Esophagus squamous epithelium (tissue), 5 donors: ENCODE results near the gene SRF. TPM values are rescaled to one million over a fixed set of nuclear protein-coding genes. Genes with fewer than 3 reads are reported as not detected.

ENCODE experiments used
- DNase-seq: peaks from one replicate; lab custom pipeline; 2025; lab: John Stamatoyannopoulos, UW
- H3K27ac ChIP-seq, 4 donors: fragments of 200-600 bp; sonication (generic); one replicate each; pipeline ENCODE4 v1.5.1; 2016 to 2019; ENCODE audit warnings: mild to moderate bottlenecking in 1 of 4
- H3K27me3 ChIP-seq, 4 donors: fragments of 200-600 bp; sonication (generic); 1 replicate in 3 of 4; 2 replicates in 1 of 4; pipeline versions ENCODE4 v1.5.1 to v1.6.0; 2017 to 2021; ENCODE audit warnings: antibody characterized with exemption in 1 of 4
- H3K36me3 ChIP-seq, 3 donors: fragments of 200-600 bp; sonication (generic); one replicate each; pipeline ENCODE4 v1.5.1; 2016 to 2019
- H3K4me1 ChIP-seq, 3 donors: fragments of 200-600 bp; sonication (generic); one replicate each; pipeline ENCODE4 v1.5.1; 2017 to 2019
- H3K4me3 ChIP-seq, 4 donors: fragments of 200-600 bp; sonication (generic); 1 replicate in 3 of 4; 2 replicates in 1 of 4; pipeline ENCODE4 v1.5.1; 2016 to 2019; ENCODE audit warnings: mild to moderate bottlenecking in 2 of 4, moderate library complexity in 1 of 4
- H3K9me3 ChIP-seq, 3 donors: fragments of 200-600 bp; sonication (generic); one replicate each; pipeline ENCODE4 v1.5.1; 2016 to 2019
- CTCF ChIP-seq, 6 experiments: fragments of 450-650 bp in 4 of 6; fragments of 200-600 bp in 2 of 6; sonication (generic) in 2 of 6; IDR thresholded peaks; one replicate each; pipeline ENCODE4 v1.5.1; 2016 to 2019; ENCODE audit warnings: antibody characterized with exemption in 6 of 6, mild to moderate bottlenecking in 4 of 6, moderate library complexity in 4 of 6
- POLR2A ChIP-seq, 4 donors: fragments of 450-650 bp; IDR thresholded peaks; one replicate each; pipeline ENCODE4 v1.6.1; 2017; ENCODE audit warnings: antibody characterized with exemption in 4 of 4, mild to moderate bottlenecking in 4 of 4, moderate library complexity in 3 of 4
- WGBS, 2 donors: methylation state at CpG; one replicate each; pipeline ENCODE4 v1.1.5; 2018; 5-methylcytosine and 5-hydroxymethylcytosine counted together
- intact Hi-C: fragments of 100-400 bp; cut with DNase I; formaldehyde crosslinking; loops from one replicate; pipeline ENCODE4 v1.15.0; 2022
- total RNA-seq, 4 donors: library from RNA; depleted of rRNA; stranded (reverse); fragments of >200 nt; gene quantifications; one replicate each; pipeline ENCODE4 v1.1.0, GENCODE V29; 2016
- donor health status: DM: yes; HTN: yes; CAD: no.

The SRF gene
- total RNA-seq, 4 donors from 2014 or later: 22.0 to 38.9 (median 35.3) TPM

- no peak for TF ChIP-seq CTCF (IDR thresholded peaks at IDR 0.05)
- no peak for TF ChIP-seq POLR2A (IDR thresholded peaks at IDR 0.05)
- Histone ChIP-seq H3K27ac (no peak overlapping the region), H3K9me3 (no peaks in the 10 kb centered on the region), H3K27me3 (no peaks in the 10 kb centered on the region), H3K4me1 (peaks cover 0 to 22% (median 11%) of the 10 kb centered on the region in 3 donors), H3K36me3 (peaks cover 5 to 34% (median 5%) of the 10 kb centered on the region in 3 donors), H3K4me3 (no peak overlapping the region)
- WGBS, 2 donors: 84 to 90% methylated on average over 6 of the region's 6 CpGs
- intact Hi-C loops: loop anchor here (10.0 kb wide), 1 partner anchor 243 kb away; no protein-coding TSS in a partner anchor
- no peak for DNase-seq
These were observed 23.2 kb upstream of the SRF start for GRCh38 chr6:43147691-43148477.

- intact Hi-C loops: loop anchor here (10.0 kb wide), 1 partner anchor 244 kb away; no protein-coding TSS in a partner anchor
- Histone ChIP-seq H3K27ac (no peak overlapping the region), H3K36me3 (peaks cover 5 to 34% (median 5%) of the 10 kb centered on the region in 3 donors), H3K4me1 (peaks cover 0 to 10% (median 0%) of the 10 kb centered on the region in 3 donors), H3K27me3 (no peaks in the 10 kb centered on the region), H3K9me3 (no peaks in the 10 kb centered on the region), H3K4me3 (no peak overlapping the region)
- TF ChIP-seq CTCF (IDR thresholded peaks at IDR 0.05): no peak
- no peak for TF ChIP-seq POLR2A (IDR thresholded peaks at IDR 0.05)
- DNase-seq: no peak
- 89 to 94% methylated on average over 1 of the region's 1 CpG for WGBS, 2 donors
These were observed 21.8 kb upstream of the SRF start for GRCh38 chr6:43149265-43149664.

GRCh38 chr6:43150051-43150751 lies 20.9 kb upstream of the SRF start:
- Histone ChIP-seq H3K4me3 (no peak overlapping the region), H3K4me1 (peaks cover 0 to 5% (median 0%) of the 10 kb centered on the region in 3 donors), H3K9me3 (no peaks in the 10 kb centered on the region), H3K27me3 (no peaks in the 10 kb centered on the region), H3K27ac (no peak overlapping the region), H3K36me3 (peaks cover 5 to 31% (median 5%) of the 10 kb centered on the region in 3 donors)
- intact Hi-C loops: no loop called here
- no peak for DNase-seq
- WGBS, 2 donors: 36 to 49% methylated on average over 7 of the region's 7 CpGs
- TF ChIP-seq CTCF (IDR thresholded peaks at IDR 0.05): no peak
- TF ChIP-seq POLR2A (IDR thresholded peaks at IDR 0.05): no peak

GRCh38 chr6:43159599-43159998 lies 11.5 kb upstream of the SRF start:
- no peaks in the 10 kb centered on the region for H3K4me1 ChIP-seq
- peaks cover 0 to 31% (median 0%) of the 10 kb centered on the region in 3 donors for H3K36me3 ChIP-seq
- TF ChIP-seq CTCF (IDR thresholded peaks at IDR 0.05) (no peak), POLR2A (IDR thresholded peaks at IDR 0.05) (no peak)
- DNase-seq: no peak
- H3K4me3 ChIP-seq: no peak overlapping the region
- 80 to 92% methylated on average over 3 to 7 of the region's 11 CpGs for WGBS, 2 donors
- no peaks in the 10 kb centered on the region for H3K27me3 ChIP-seq
- intact Hi-C loops: no loop called here
- H3K27ac ChIP-seq: no peak overlapping the region
- H3K9me3 ChIP-seq: no peaks in the 10 kb centered on the region

GRCh38 chr6:43163899-43164298 lies 7.2 kb upstream of the SRF start:
- H3K4me3 ChIP-seq: no peak overlapping the region
- no peak overlapping the region for H3K27ac ChIP-seq
- intact Hi-C loops: no loop called here
- TF ChIP-seq CTCF (IDR thresholded peaks at IDR 0.05): no peak
- TF ChIP-seq POLR2A (IDR thresholded peaks at IDR 0.05): no peak
- no peaks in the 10 kb centered on the region for H3K27me3 ChIP-seq
- peaks cover 0 to 31% (median 0%) of the 10 kb centered on the region in 3 donors for H3K36me3 ChIP-seq
- no peak for DNase-seq
- H3K9me3 ChIP-seq: no peaks in the 10 kb centered on the region
- no peaks in the 10 kb centered on the region for H3K4me1 ChIP-seq
